Suppressor macrophage treated with lipopolysaccharide for 4 hours (primary cell): Measurements from ENCODE around the gene C1orf94.
"Not testable (repeated sequence)": the region's sequence is repeated elsewhere in the genome, so short reads cannot be mapped to it uniquely, and the experiment has no call there.

Experiments
- DNase-seq: peaks from one replicate; pipeline ENCODE4 v3.0.0-alpha.2; 2020

Gene C1orf94

GRCh38 chr1:34164771-34165391 is 11.8 kb upstream of the C1orf94 start, which contains the start of gene CSMD2:
Gene CSMD2 (minus strand): TSS chr1:34165230. CDS start chr1:34165097, 133 bp downstream.
- no peak for DNase-seq

GRCh38 chr1:34165422-34165921 is 11.2 kb upstream of the C1orf94 start:
- DNase-seq: no peak

- DNase-seq: no peak
Measured at GRCh38 chr1:34166191-34166624, 10.5 kb upstream of the C1orf94 start.

- DNase-seq: no peak
Measured at GRCh38 chr1:34166625-34167361, 9.9 kb upstream of the C1orf94 start.

- DNase-seq: no peak
Measured at GRCh38 chr1:34167389-34167788, 9.3 kb upstream of the C1orf94 start.

- no peak for DNase-seq
Measured at GRCh38 chr1:34175744-34176143, 963 bp upstream of the C1orf94 start.

GRCh38 chr1:34178072-34178471 is 1.4 kb downstream of the C1orf94 start:
- DNase-seq: no peak

- not testable (repeated sequence) for DNase-seq
Measured at GRCh38 chr1:34183381-34183780, 6.7 kb downstream of the C1orf94 start.

GRCh38 chr1:34186741-34187494 is 10.2 kb downstream of the C1orf94 start:
- DNase-seq: no peak

- no peak for DNase-seq
Measured at GRCh38 chr1:34188418-34188817, 11.7 kb downstream of the C1orf94 start.

GRCh38 chr1:34188985-34189384 is 12.3 kb downstream of the C1orf94 start:
- no peak for DNase-seq

GRCh38 chr1:34190692-34191091 is 14.0 kb downstream of the C1orf94 start:
- no peak for DNase-seq

- no peak for DNase-seq
Measured at GRCh38 chr1:34192621-34193020, 15.9 kb downstream of the C1orf94 start.

GRCh38 chr1:34199927-34200326 is 23.2 kb downstream of the C1orf94 start:
- DNase-seq: no peak

GRCh38 chr1:34212673-34213072 is 36.0 kb downstream of the C1orf94 start:
- DNase-seq: no peak

GRCh38 chr1:34213956-34214355 is 37.2 kb downstream of the C1orf94 start:
- DNase-seq: no peak

GRCh38 chr1:34231441-34231840 is 54.7 kb downstream of the C1orf94 start:
- no peak for DNase-seq

- DNase-seq: no peak
Measured at GRCh38 chr1:34235594-34235993, 58.9 kb downstream of the C1orf94 start.

GRCh38 chr1:34236089-34236488 is 59.4 kb downstream of the C1orf94 start:
- DNase-seq: no peak

- DNase-seq: no peak
Measured at GRCh38 chr1:34237151-34237815, 60.6 kb downstream of the C1orf94 start.

GRCh38 chr1:34245967-34246366 is 69.3 kb downstream of the C1orf94 start:
- DNase-seq: no peak

GRCh38 chr1:34250342-34250741 is 73.6 kb downstream of the C1orf94 start:
- DNase-seq: no peak
